ENCODE data around the gene BCAM. TPM values are rescaled to one million over a fixed set of nuclear protein-coding genes. Genes with fewer than 3 reads are reported as not detected.

Gene BCAM
- total and polyA plus RNA-seq, 10 of the 15 experiments (the other 5 are each of a cell fraction or from before 2014, with no cell fraction given) = 0.10 to 0.64 TPM; not detected in 8

DNA sequence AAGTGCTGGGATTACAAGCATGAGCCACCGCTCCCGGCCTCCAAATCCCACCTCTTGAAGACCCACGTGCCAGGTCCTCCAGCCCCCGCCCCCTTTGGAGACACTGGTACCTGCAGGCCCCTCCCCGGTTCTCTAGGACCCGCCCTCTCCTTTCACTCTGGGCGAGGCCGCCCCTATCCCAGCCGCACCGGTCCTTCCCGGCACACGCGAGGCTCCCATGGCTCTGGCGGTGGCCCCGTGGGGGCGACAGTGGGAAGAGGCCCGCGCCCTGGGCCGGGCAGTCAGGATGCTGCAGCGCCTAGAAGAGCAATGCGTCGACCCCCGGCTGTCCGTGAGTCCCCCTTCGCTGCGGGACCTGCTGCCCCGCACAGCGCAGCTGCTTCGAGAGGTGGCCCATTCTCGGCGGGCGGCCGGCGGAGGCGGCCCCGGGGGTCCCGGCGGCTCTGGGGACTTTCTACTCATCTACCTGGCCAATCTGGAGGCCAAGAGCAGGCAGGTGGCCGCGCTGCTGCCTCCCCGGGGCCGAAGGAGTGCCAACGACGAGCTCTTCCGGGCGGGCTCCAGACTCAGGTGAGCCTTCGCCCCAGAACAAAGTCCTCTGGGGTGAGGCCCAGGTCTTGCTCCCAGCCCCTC, 31.1 kb upstream of the BCAM start, which contains the start of gene CBLC:
CBLC (plus strand) TSS at position 176 of the 633 bp plus-strand sequence; CDS start at position 218, 42 bp downstream.
- ChIA-PET SMC1A (ENCODE audit: uncharacterized antibody, unreplicated experiment) (interaction anchor here (1.2 kb wide), 1 partner anchor 89 kb away, joined by 4 read pairs; no protein-coding TSS in a partner anchor), RAD21 (ENCODE audit: unreplicated experiment) (no interaction called here), CTCF (no interaction called here), POLR2A (no interaction called here)
- WGBS (ENCODE audit: insufficient coverage, insufficient replicate concordance, low lambda C conversion rate, missing lambda C conversion rate) = 36% methylated on average over 44 of the region's 47 CpGs
- FAIRE-seq = no peak
- ATAC-seq = no peak
- no peak within 1 kb of the TSS for H3K9ac ChIP-seq (ENCODE audit: control insufficient read depth, insufficient read depth, low read length)
- H3K79me2 ChIP-seq (ENCODE audit: control insufficient read depth, insufficient read depth, low read length) = no peaks in the 10 kb centered on the region
- peak within 1 kb of the TSS; percentile 17; the same call in 1 of the 2 replicates for H3K4me2 ChIP-seq (ENCODE audit: control insufficient read depth, insufficient read depth)
- no peaks in the 10 kb centered on the region for H3K4me1 ChIP-seq (ENCODE audit: control insufficient read depth, insufficient read depth, low read length)
- H4K20me1 ChIP-seq (ENCODE audit: control insufficient read depth, insufficient read depth) = no peaks in the 10 kb centered on the region; the same call in 1 of the 2 replicates
- no peak within 1 kb of the TSS for H2AFZ ChIP-seq (ENCODE audit: control insufficient read depth, low read depth, low read length)
- no peaks in the 10 kb centered on the region for H3K36me3 ChIP-seq (ENCODE audit: control insufficient read depth in 2 of 2, insufficient read depth in 2 of 2, low read length in 1 of 2)
- no peak within 1 kb of the TSS for H3K27ac ChIP-seq (ENCODE audit: control insufficient read depth, insufficient read depth)
- BruUV-seq (replicated peaks) = no TSS peak
- in situ Hi-C loops (cut with MboI) (no loop called here), intact Hi-C loops (cut with micrococcal nuclease; ENCODE audit: unreplicated experiment) (loop anchor here (10.0 kb wide), 1 partner anchor 123 kb away; no protein-coding TSS in a partner anchor)
- no peak for DNase-seq (ENCODE audit: low read depth, low spot score)
- no peak within 1 kb of the TSS for H3K4me3 ChIP-seq
- H3K27me3 ChIP-seq (replicated peaks in 1 of 2; ENCODE audit: control insufficient read depth in 2 of 2, insufficient read depth in 2 of 2, low read length in 1 of 2) = no peaks in the 10 kb centered on the region
- H3K9me3 ChIP-seq (replicated peaks; ENCODE audit: control insufficient read depth, insufficient read depth, low read length) = no peaks in the 10 kb centered on the region
- TF ChIP-seq ZZZ3 (IDR thresholded peaks at IDR 0.05; ENCODE audit: control insufficient read depth, insufficient read length, low read depth) (no peak), MYC (IDR thresholded peaks at IDR 0.05; ENCODE audit: insufficient read depth, insufficient read length, insufficient replicate concordance, low read length, severe bottlenecking) (no peak), BCL11A (IDR thresholded peaks at IDR 0.05; ENCODE audit: low read depth, low read length) (no peak), PAX5 (IDR thresholded peaks at IDR 0.05; ENCODE audit: borderline replicate concordance, low read depth, low read length) (no peak), ZNF217 (IDR thresholded peaks at IDR 0.05) (no peak), CHD4 (IDR thresholded peaks at IDR 0.05) (no peak), MTA3 (IDR thresholded peaks at IDR 0.05; ENCODE audit: borderline replicate concordance, low read length) (no peak), SUZ12 (IDR thresholded peaks at IDR 0.05; ENCODE audit: unreplicated experiment) (no peak), IKZF2 (IDR thresholded peaks at IDR 0.05) (no peak)
- TF ChIP-seq, protein P1, sequence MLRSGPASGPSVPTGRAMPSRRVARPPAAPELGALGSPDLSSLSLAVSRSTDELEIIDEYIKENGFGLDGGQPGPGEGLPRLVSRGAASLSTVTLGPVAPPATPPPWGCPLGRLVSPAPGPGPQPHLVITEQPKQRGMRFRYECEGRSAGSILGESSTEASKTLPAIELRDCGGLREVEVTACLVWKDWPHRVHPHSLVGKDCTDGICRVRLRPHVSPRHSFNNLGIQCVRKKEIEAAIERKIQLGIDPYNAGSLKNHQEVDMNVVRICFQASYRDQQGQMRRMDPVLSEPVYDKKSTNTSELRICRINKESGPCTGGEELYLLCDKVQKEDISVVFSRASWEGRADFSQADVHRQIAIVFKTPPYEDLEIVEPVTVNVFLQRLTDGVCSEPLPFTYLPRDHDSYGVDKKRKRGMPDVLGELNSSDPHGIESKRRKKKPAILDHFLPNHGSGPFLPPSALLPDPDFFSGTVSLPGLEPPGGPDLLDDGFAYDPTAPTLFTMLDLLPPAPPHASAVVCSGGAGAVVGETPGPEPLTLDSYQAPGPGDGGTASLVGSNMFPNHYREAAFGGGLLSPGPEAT (IDR thresholded peaks at IDR 0.05; ENCODE audit: low read depth) = no peak
- TF ChIP-seq, protein P2, sequence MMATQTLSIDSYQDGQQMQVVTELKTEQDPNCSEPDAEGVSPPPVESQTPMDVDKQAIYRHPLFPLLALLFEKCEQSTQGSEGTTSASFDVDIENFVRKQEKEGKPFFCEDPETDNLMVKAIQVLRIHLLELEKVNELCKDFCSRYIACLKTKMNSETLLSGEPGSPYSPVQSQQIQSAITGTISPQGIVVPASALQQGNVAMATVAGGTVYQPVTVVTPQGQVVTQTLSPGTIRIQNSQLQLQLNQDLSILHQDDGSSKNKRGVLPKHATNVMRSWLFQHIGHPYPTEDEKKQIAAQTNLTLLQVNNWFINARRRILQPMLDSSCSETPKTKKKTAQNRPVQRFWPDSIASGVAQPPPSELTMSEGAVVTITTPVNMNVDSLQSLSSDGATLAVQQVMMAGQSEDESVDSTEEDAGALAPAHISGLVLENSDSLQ (IDR thresholded peaks at IDR 0.05) = no peak
